GM19438 (cell line): Measurements from ENCODE around the gene SPAG17.

Experiments used
- ATAC-seq: cut with Tn5 transposase; IDR thresholded peaks from one replicate; pipeline ENCODE4 v1.9.1; 2021; ENCODE audit warnings: low read depth; ENCODE audit not compliant: unreplicated experiment

Gene SPAG17

GRCh38 chr1:118007391-118007790, 177.6 kb downstream of the SPAG17 start:
- ATAC-seq: no peak

- no peak for ATAC-seq
Observed at GRCh38 chr1:118004312-118004711, 180.7 kb downstream of the SPAG17 start.

GRCh38 chr1:117985973-117986372, 199.1 kb downstream of the SPAG17 start:
- ATAC-seq: no peak

GRCh38 chr1:117985239-117985638, 199.8 kb downstream of the SPAG17 start:
- no peak for ATAC-seq

- no peak for ATAC-seq
Observed at GRCh38 chr1:117981455-117982192, 203.4 kb downstream of the SPAG17 start.

GRCh38 chr1:117976381-117976780, 208.6 kb downstream of the SPAG17 start:
- no peak for ATAC-seq

DNA sequence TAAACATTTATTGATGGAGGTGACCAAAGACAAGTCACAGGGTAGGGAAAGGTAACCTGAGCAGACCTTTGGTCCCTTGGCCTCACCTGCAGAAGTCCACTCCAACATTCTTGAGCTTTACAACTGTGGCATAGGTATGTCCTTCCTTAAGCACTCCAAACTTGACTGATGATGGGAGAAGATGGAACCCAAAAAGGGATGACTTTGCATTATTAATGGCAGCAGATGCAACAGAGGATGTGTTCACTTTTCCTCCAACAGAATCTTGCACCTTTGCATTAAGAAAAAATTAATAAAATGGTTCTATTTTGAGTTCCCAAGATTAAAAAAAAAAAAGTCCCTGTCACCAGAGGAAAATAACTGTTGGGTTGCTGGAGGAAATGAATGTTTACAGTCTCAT, 213.3 kb downstream of the SPAG17 start:
- no peak for ATAC-seq

- no peak for ATAC-seq
Observed at GRCh38 chr1:117970252-117970651, 214.8 kb downstream of the SPAG17 start.

DNA sequence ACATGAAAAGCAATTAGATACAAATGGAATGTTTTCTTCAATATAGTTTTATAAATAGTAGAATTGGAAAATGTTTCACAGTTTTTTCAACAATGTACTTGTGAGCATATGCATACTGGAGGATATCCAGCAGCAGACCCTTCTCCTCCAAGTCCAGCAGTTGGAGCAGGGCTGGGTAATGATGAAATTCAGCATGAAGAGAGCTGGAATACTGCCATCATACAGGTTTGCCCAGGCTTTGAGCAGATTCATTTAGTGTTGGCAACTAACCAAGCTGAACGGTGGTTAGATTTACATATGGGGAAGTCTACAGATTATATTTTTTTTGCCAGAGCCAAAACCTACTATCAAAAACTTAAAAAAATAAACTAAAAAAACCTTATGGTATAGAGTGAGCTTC, 217.1 kb downstream of the SPAG17 start:
- ATAC-seq: no peak

DNA sequence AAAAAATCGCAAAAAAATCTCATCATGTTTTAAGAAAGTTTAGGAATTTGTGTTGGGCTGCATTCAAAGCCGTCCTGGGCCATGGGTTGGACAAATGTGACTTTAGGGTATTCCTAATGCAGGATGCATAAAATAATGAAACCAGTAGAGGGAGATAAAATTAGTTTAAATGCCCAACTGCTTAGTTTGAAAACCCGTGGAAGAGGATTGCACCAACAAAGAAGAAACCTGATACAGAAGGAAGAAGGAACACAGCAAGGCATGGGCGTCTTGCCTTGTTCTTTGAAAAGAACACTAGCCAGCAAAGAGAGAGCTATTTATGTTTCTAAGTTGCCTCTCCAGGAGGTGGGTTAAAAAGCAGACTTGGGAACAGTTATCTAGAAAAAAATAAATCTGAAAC, 217.6 kb downstream of the SPAG17 start:
- no peak for ATAC-seq

DNA sequence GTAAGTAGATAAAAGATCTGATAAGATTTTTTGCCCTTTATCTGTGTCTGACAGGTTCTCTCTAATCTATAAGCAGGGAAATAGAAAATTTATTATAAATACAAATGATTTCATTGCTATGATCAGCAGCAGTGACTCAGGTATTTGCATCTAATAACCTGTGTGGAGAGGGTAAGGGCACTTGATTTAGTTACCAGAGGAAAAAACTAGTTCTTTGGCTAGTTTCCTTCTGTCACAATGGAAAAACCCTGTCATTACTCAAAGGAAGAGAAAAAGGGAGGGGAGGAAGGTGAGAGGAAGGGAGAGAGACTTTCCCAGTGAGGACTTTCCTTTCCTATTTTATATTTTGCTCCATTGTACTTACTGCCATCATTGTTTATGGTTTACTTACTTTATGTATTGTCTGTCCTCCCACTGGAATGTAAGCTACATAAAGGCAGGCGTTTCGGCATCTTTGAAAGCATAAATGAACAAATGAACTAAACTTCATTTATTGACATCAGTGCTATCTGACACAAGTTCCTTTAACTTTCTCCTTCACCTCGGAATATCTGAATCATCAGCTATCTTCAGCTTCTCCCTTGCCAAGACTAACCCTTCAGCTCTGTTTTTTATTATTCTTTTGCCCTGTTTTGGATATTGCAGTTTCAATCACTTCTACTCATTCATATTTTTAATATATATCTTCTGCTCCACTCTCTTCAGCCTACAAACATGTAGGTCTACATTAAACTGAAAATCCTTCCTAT, 220.6 kb downstream of the SPAG17 start:
- no peak for ATAC-seq

DNA sequence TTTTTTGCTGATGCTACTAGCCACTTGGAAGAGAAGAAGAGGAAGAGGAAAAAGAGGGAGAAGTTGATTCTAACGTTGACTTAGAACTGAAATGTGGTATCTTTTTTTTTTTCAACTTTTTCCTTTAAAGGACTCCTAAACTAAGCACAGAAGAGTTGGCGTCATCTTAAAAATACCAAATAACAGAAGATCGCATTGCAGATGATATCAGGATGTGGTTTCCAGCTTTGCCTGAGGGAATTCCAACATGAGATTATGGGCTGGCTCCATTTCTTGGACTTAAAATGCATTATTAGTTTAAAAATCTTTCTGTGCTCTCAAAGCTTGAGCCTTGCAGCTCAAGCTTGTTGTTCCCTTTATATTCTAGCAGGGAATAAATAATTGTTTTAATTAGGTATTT, 225.7 kb downstream of the SPAG17 start:
- no peak for ATAC-seq

DNA sequence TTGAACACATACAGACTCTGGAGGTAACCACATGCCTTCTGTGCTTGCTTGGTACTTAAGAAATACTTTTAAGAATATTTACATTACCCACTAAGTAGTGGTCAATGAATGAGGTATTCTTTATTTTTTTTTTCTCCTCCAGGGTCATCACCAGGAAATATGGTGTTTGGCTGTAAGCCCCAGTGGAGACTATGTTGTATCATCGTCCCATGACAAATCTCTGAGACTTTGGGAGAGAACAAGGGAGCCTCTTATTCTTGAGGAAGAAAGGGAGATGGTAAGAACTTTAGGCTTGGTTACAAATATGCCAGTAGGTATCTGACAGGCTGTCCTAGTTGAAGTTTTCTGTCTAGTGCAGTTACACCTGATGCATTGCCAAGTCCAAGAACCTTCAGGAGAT, 232.6 kb downstream of the SPAG17 start:
- ATAC-seq: no peak

DNA sequence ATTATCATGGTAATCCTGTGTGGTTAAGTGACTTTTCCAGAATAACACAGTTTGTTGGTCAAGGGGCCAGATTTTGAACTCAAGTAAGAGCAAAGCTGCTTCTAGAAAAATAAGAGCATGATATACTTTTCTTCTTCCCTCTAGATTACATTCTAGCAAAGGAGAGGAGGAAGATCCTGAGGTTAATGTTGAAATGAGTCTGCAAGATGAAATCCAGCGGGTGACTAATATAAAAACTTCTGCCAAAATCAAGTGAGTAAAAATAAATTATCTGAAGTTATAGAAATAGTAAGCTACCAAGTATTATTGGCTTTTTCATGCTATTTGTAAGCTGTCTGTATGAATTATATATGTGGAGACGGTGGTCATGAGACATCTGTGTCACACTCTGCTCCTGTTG, 242.7 kb downstream of the SPAG17 start:
- ATAC-seq: no peak

DNA sequence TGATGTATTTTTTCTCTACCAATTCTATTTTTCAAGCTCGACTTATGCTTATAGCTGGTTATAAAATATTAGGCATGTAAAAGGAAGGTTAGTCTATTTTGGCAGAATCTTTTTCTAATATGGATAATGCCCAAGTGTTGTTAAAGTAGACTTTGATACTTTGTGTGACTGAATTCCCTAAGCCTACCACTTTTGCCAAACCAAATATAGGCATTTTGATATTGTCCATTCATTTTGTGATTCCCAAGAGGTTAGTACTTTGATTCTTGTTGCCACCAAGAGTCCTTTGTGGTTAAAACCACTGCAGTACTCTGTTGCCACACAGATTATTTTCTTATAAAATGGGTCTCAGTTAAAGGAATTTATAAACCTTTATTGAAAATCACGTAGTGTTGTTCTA, 251.3 kb downstream of the SPAG17 start:
- ATAC-seq: no peak

DNA sequence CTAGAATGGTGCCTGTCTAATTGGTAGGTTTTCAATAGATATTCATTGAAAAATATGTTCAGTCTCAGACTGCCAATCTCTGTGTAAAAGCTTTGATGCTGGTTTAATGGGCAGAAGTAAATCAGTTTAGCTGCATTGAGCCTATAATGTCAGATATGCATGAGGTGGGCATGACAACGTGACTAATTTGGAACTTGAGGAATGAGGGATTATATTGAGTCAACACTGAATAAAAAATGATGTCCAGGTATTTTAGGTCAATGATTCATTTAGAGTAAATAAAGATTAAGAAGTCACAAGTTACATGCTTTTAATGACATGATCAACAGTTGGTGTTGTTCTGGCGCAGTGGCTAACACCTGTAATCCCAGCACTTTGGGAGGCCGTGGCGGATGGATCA, 252.5 kb downstream of the SPAG17 start:
- ATAC-seq: no peak

DNA sequence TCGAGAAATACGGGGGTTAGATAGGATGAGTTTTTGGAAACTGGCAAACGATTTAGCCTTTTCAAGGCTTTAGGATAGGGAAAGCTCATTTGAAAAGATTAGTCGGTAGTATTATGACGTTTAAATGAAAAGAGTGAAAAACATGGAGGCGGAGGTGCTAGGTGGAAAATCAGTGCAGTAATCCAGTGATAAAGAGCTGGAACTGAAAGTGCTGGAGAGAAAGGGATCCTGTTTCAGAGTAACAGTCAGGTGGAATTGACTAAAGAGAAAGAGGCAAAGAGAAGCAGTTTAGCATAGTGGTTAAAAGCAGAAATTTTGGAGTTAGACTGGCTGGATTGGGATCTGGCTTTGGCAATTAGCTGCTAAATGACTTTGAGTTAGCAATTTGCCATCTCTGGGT, 254.5 kb downstream of the SPAG17 start:
- no peak for ATAC-seq

GRCh38 chr1:117930173-117930447, 254.9 kb downstream of the SPAG17 start:
- no peak for ATAC-seq

GRCh38 chr1:117929343-117930172, 255.5 kb downstream of the SPAG17 start, which contains the start of the genes GDAP2 and WDR3:
Gene GDAP2 (minus strand): TSS chr1:117929621. CDS start chr1:117920357, 9,264 bp downstream.
Gene WDR3 (plus strand): TSS chr1:117929739. CDS start chr1:117933320, 3,581 bp downstream.
- ATAC-seq: peak; percentile 90

DNA sequence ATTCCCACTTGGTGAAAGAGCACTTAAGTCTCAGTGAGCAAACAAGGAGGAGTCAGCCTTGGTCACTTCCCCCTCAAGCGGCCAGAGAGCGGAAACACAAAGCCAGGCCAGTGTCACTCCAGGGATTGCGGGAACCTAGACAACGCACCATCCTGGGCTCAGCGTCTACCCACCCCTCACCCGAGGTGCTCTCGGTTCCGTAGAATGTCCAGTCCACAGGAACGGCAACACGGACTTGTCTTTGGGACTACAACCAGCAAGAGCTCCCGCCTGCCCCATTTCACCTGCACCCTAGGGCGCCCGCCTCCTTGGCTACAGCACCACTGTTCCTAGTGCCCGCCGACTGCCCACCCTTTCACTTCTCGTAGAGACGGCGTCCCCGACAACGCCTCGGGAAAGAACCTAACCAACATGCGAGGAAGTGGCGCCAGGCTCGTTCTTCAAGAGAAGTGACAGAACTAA, 256.1 kb downstream of the SPAG17 start:
- peak; percentile 38 for ATAC-seq

DNA sequence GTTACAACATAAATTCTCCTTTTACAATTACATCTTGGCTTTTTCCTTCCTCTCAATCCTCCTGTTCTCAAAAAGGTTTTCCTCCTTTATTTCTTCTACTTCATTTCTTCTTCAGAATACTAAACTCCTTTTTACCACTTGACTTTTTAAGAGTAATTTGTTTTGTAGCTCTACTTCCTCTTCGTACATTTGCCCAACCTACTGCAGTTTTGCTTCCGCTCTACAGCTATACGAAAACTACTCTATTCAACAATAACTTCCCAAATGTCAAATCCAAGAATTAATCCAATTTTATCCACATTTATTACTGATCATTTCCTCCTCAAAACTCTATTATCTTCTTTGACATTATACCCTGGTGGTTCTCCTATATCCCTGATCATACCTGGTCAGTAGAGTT, 259.0 kb downstream of the SPAG17 start:
- no peak for ATAC-seq
